ENCODE data around the gene MOB3B.

MOB3B gene

GRCh38 chr9:27303219-27303618 is 226.4 kb downstream of the MOB3B start:
- TF ChIP-seq SIN3A (IDR thresholded peaks at IDR 0.05; ENCODE audit: borderline replicate concordance, insufficient read depth, low read length) (no peak), POLR2AphosphoS5 (IDR thresholded peaks at IDR 0.05; ENCODE audit: low read depth, low read length) (no peak), TAF1 (IDR thresholded peaks at IDR 0.05; ENCODE audit: borderline replicate concordance, insufficient read depth, low read length) (no peak), FOXP2 (optimal IDR thresholded peaks at IDR 0.05; ENCODE audit: borderline replicate concordance, extremely low read depth, extremely low read length, insufficient read depth) (no peak), REST (IDR thresholded peaks at IDR 0.05; ENCODE audit: insufficient read depth in 1 of 2, low read depth in 2 of 2, low read length in 2 of 2) (no peak)

DNA sequence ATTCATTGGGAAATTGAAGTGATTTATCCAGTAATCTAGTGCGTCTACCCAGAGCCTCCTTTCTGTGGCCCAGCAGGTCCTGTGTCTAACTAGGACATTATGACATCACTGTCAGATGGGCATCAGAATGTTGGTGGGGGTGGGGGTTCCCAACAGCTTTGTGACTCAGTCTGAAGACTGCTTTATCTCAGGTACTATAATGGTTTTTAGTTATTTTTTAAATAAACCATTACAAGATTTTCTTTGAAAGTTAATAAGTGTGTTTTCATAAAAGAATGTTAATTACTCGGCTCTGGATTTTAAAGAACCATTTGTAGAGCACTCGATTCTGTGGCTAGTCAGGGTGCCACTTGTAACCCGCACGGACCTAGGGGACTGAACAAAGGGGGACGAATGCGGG is 232.6 kb downstream of the MOB3B start, which contains the start of gene EQTN:
EQTN (minus strand) TSS at position 101 of the 400 bp plus-strand sequence; CDS start at position 6, 95 bp downstream.
- TF ChIP-seq REST (IDR thresholded peaks at IDR 0.05; ENCODE audit: insufficient read depth in 1 of 2, low read depth in 2 of 2, low read length in 2 of 2): no peak
- no peak for TF ChIP-seq POLR2AphosphoS5 (IDR thresholded peaks at IDR 0.05; ENCODE audit: low read depth, low read length)
- no peak for TF ChIP-seq FOXP2 (optimal IDR thresholded peaks at IDR 0.05; ENCODE audit: borderline replicate concordance, extremely low read depth, extremely low read length, insufficient read depth)
- TF ChIP-seq SIN3A (IDR thresholded peaks at IDR 0.05; ENCODE audit: borderline replicate concordance, insufficient read depth, low read length): no peak
- no peak for TF ChIP-seq TAF1 (IDR thresholded peaks at IDR 0.05; ENCODE audit: borderline replicate concordance, insufficient read depth, low read length)

DNA sequence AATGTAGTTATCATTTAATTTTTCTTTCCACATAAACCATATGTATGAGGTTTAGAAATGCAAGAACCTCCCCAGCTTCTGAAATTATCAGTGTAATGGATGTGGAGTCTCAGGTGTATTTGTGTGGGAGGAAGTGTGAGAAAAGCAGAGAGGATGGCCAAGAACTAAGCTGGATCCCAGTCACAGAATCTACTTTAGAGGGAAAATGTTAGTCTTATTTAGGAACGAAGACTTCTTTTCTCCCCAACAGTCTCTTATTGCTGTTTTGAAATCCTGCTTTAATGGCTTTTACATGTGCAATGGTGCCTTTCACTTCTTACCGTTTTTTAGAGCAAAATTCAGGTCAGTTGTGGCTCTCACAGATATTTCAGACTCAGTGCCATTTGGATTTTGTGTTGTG is 235.6 kb downstream of the MOB3B start:
- TF ChIP-seq REST (IDR thresholded peaks at IDR 0.05; ENCODE audit: insufficient read depth in 1 of 2, low read depth in 2 of 2, low read length in 2 of 2): no peak
- no peak for TF ChIP-seq FOXP2 (optimal IDR thresholded peaks at IDR 0.05; ENCODE audit: borderline replicate concordance, extremely low read depth, extremely low read length, insufficient read depth)
- no peak for TF ChIP-seq TAF1 (IDR thresholded peaks at IDR 0.05; ENCODE audit: borderline replicate concordance, insufficient read depth, low read length)
- no peak for TF ChIP-seq SIN3A (IDR thresholded peaks at IDR 0.05; ENCODE audit: borderline replicate concordance, insufficient read depth, low read length)
- no peak for TF ChIP-seq POLR2AphosphoS5 (IDR thresholded peaks at IDR 0.05; ENCODE audit: low read depth, low read length)

- no peak for TF ChIP-seq REST (IDR thresholded peaks at IDR 0.05; ENCODE audit: insufficient read depth in 1 of 2, low read depth in 2 of 2, low read length in 2 of 2)
- TF ChIP-seq SIN3A (IDR thresholded peaks at IDR 0.05; ENCODE audit: borderline replicate concordance, insufficient read depth, low read length): no peak
- no peak for TF ChIP-seq TAF1 (IDR thresholded peaks at IDR 0.05; ENCODE audit: borderline replicate concordance, insufficient read depth, low read length)
- no peak for TF ChIP-seq POLR2AphosphoS5 (IDR thresholded peaks at IDR 0.05; ENCODE audit: low read depth, low read length)
- TF ChIP-seq FOXP2 (optimal IDR thresholded peaks at IDR 0.05; ENCODE audit: borderline replicate concordance, extremely low read depth, extremely low read length, insufficient read depth): no peak
Observed at GRCh38 chr9:27292659-27293405, 236.8 kb downstream of the MOB3B start.

Data from PFSK-1 (cell line).